Fibroblast of the conjunctiva (primary cell): Measurements from ENCODE around the gene TRABD2B.

ENCODE experiments used
- DNase-seq: peaks from one replicate; pipeline ENCODE4 v3.0.0-alpha.2; 2010; ENCODE audit warnings: low read depth

The TRABD2B gene

GRCh38 chr1:47935856-47936255 is 61.3 kb downstream of the TRABD2B start:
- DNase-seq = no peak

DNA sequence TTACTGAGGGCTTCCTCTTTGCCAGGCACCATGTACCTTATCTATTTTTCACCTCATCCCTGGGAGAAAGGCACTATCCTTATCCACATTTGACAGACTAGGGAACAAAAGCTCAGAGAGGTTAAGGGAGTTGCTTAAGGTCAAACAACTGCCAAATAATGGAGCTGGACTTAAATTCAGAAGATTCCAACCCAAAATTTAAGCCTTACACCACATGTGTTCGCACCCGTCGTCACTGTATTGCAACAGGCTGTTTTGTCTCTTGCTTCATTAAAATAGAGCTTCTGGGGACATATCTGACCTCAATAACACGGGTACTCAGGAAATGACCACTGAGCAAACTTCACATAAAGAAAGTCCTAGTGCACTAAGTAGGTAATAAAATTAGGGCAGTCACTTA is 62.0 kb downstream of the TRABD2B start:
- DNase-seq = no peak

- DNase-seq = peak; percentile 28
Observed at GRCh38 chr1:47934243-47934805, 62.9 kb downstream of the TRABD2B start.

GRCh38 chr1:47932743-47933142 is 64.4 kb downstream of the TRABD2B start:
- DNase-seq = no peak

GRCh38 chr1:47931395-47931794 is 65.8 kb downstream of the TRABD2B start:
- DNase-seq = no peak

DNA sequence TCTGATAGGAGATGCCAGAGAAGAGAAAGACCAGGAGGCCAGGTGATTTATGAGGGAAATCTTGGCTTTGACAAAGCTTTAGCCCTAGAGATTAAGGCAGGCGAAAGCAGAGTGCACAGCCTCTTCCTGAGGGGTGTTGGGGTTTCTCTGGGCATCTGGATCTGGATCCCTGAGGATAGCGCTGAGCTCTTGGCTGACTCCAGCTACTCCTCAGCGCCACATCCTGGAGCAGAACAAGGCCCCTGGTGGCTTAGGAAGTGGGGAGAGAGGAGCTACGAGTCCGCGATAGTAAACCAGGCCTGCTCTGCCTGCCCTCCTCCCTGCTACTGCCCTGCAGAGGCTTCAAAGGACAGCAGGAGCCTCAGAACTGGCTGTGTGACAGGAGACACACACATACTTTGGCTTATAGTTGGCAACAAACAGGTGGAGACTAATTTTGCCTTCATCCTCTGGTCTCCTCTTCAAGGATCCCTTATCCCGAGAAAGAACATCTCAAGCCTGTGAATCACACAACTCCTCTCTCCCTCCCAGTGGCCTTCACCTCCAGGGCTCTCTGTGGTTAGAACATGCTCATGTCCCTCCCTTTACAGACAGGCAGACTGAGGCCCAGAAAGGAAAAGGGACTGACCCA is 66.9 kb downstream of the TRABD2B start:
- DNase-seq = no peak

DNA sequence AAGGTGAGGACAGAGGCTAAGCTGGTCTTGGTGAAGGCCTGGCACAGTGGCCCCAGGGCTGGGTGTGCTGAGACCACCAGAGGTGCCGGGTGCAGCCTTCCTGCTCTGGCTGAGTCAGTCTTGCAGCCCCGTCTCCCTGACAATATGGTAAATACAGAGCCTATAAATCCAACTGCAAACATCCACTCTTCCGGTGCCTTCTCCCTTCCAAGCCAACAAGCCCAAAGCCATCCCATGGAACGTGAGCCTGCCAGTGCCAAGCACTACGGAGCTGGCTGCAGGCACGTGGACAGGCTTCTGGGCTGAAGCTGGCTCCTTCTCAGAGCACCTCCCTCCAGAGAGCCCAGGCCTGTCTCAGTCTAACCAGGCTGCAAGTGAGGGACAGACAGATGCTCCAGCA is 70.0 kb downstream of the TRABD2B start:
- no peak for DNase-seq

- no peak for DNase-seq
Observed at GRCh38 chr1:47926461-47926999, 70.7 kb downstream of the TRABD2B start.

DNA sequence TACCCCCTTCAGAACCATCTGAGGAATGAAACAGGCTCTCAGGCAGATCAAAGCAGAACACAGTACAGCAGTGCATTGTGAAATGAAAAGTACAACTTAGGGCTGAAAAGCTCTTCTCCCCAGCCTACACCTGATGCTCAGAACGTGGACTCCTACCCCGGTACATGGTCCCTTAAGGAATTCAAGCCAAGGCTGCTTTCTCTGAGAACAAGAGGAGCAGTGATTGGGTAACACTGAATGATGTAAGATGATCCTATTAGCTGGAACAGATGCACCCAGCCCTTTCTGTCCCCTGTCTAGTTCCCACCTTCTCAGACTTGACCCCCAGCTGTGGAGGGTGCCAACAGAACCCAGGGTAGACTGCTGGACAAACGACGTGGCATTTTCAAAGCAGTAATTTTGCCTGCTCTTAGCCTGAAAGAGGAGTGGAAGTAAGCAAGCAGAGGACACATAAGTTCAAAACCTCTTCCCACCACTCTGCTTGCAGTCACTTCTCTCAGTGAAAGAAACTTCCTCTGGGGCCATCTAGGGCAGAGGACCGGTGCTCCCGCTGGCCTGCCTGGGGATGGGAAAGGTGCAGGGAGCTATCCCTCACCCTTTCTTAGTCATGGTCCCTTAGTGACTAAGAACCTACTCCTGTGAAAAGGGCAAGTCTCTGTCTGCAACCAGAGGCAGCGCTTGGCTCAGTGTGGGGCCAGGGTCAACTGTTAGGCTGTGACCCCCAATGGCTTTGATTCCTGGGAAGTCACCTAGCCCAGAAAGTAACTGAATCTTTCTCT is 72.7 kb downstream of the TRABD2B start:
- no peak for DNase-seq

GRCh38 chr1:47921935-47922415 is 75.2 kb downstream of the TRABD2B start:
- DNase-seq = no peak

DNA sequence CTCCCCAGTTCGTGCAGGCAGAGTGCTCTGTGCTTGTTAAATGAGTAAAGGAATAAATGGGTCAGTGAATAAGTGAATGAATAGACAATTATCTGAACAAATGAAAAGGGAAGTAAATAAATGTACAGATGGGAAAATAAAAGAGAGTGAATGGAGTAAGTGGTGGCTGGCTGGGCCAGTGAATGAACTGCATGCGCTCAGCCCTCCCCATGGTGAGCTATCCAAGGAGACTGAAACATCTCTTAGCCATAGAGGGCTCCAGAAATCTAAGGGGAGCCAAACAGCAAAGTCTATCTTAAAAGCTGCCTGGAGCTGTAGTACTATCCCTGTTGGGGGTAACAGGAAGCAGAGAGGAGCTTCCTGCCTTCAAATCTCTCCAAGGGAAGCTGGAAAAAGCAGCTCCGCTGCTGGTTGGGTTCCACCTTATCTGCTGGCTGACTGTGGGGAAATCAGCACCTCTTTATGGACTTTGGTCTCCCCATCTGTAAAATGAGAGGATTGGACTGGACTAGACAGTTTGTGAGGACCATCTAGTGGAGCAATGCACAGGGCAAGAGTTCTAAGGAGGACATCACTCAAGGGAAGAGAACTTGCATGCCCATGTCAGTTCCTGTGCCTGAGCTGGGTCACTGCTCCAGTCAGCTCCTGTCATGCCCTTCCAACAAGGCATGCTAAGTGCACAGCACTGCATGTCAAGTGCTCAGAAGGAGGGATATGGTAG is 77.9 kb downstream of the TRABD2B start:
- DNase-seq = no peak

DNA sequence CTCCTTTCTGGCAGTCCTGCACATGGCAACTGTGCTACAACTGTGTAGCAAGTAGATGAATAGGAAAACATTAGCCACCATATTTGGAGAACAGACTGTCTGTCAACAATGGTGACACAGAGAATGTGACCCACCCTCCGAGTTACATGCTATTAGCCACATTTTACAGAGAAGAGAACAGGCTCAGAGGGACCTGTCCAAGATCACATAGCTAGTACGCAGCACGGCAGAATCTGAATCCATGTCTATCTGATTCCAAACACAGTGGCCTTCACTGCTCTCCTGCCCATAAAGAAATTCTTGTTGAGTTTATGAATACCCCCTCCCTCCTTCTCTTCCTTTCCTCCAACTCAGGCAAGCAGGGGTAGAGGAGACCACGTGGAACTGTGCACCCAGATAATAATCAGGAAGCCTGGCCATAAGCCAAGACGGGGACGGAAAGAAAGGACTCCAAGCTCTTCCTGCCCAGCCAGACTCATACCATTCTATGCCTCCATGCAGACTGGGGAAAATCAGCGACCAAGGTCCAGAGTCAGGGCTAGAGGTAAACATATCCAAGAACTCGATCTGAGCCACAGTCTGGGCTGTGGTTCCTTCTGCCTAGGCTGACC is 78.8 kb downstream of the TRABD2B start:
- DNase-seq = no peak

GRCh38 chr1:47917687-47918086 is 79.5 kb downstream of the TRABD2B start:
- no peak for DNase-seq

DNA sequence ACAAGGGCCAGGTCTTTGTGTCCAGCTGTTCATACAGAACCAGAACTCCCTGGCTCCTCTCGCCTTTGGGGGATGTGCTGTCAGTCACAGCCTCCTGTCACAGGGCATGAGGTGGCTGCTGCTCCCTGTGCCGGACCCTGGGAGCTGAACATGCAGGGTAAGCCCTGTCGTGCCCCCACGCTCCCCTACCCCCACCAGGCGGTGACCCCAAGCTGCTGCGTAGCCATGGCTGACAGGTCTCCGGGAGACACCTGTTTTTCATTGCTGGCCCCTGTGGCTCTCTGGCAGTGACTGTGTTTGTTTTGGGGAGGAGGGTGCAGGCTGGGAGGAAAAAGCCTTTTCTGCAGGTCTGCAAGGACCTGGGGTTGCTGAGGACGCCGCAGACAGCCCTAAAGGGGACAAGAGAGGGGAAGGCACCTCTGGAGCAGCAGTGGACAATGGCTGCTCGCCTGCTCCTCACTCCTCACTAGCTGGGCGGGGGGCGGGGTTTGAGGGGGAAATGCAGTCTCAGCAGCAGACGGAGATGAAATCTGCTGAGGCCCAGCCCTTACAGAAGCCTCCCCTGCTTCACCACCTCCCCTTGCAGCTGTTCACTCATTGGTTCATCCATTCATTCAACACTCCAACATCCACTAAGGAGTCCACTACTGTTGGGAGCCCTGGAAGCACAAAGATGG is 81.4 kb downstream of the TRABD2B start:
- no peak for DNase-seq

GRCh38 chr1:47914952-47915676 is 82.1 kb downstream of the TRABD2B start:
- no peak for DNase-seq

DNA sequence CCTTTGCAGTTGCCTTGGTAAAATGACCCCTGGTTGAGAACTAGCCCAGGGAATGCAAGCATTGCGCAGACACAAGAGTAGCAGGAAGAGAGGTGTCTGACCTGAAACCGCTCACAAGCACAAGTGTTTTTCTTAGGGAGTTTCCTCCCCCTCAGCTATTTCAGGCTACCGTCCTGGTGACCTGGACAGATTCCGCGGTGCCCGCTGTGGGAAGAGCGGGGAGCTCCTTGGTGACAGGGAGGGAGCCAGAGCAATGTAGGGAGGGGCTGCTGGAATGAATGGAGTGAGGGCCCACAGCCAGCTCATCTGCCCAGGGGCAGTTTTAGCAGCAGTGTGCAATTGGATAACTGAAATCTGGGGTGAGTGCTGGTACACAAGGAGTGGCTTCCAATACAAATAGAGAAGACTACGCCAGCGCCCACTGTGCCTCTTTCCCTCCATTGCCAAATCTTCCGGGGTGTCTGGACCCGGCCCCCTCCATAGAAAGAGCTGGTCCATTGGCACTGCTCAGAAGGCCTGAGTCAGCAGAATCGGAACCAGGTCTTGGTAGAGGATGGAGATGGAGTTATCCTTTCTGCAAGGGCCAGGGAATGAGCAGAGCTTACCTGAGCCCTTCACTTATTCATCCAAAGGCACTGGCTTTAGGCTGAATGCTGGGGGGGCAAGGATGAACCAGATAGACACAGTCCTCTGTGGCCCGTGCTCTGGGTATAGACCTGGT is 82.8 kb downstream of the TRABD2B start:
- no peak for DNase-seq

GRCh38 chr1:47913225-47913823 is 83.9 kb downstream of the TRABD2B start:
- no peak for DNase-seq

- DNase-seq = no peak
Observed at GRCh38 chr1:47912756-47913155, 84.4 kb downstream of the TRABD2B start.

DNA sequence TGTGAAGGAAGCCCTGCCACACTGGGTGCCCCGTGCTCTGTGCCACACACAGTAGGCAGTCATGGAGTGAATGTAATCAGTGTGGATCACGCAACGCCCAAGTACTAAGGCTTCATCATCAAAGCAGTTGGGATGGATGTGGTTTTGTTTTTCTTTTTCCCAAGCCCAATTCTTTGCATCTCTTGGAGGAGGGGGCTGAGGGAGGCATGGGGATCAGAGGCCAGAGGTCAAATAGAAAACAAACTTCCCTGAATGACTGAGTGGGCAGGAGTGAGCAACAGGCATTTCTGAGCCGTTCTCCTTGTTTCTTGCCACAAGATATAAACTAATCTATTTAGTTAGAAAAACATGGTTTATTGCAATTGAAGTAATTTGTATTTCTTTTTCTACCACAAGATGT is 85.3 kb downstream of the TRABD2B start:
- DNase-seq = no peak

- no peak for DNase-seq
Observed at GRCh38 chr1:47911424-47911823, 85.8 kb downstream of the TRABD2B start.
